GM19043 (cell line): ENCODE data around the gene TRIM74.
"Not testable (repeated sequence)": the region's sequence is repeated elsewhere in the genome, so short reads cannot be mapped to it uniquely, and the experiment has no call there.

Experiments
- ATAC-seq: cut with Tn5 transposase; IDR thresholded peaks from one replicate; pipeline ENCODE4 v1.9.1; 2021; ENCODE audit warnings: low read depth; ENCODE audit not compliant: unreplicated experiment

Gene TRIM74

GRCh38 chr7:72914756-72915525 lies 54.3 kb downstream of the TRIM74 start:
- not testable (repeated sequence) for ATAC-seq

- not testable (repeated sequence) for ATAC-seq
Measured at GRCh38 chr7:72913750-72914149, 55.5 kb downstream of the TRIM74 start.

DNA sequence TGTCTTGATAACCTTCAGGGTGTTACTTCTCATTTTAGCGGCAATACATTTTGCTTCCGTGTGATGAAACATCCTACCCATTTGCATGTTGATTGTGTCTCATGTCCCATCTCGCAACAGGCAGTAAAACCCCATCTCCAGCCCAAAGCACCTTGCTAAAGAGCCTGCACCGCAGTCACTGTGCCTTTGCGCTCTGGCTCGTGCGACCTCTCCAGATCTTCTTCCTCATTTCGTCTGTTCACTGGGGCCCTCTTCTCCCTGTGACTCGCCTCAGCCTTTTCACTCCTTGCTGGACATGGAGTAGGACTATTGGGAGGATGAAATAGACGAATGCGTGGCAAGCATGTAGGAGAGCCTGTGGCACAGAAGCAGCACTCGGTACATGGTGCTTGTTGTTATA lies 57.9 kb downstream of the TRIM74 start:
- not testable (repeated sequence) for ATAC-seq
